Left colon (tissue), 2 donors: ENCODE measurements around the gene OR14A2. TPM values are rescaled to one million over a fixed set of nuclear protein-coding genes. Genes with fewer than 3 reads are reported as not detected.

Experiments used
- total RNA-seq, 2 donors: library from RNA; stranded (reverse); fragmentation: NEBNext Ultra II Directional; extraction: Animal tissue kit (Norgen Biotek cat#: 25700); gene quantifications; one replicate each; pipeline ENCODE4 v1.2.1, GENCODE V29; 2021
- donor health status: DM: no; HTN: no; CAD: no.
- donor health status: DM: yes; HTN: yes; CAD: no.

The OR14A2 gene
- total RNA-seq, 2 donors from 2014 or later = not detected

Other genes starting within 250 kb of the OR14A2 start
- not detected for gene OR2C3, start 211.7 kb downstream of the OR14A2 start, total RNA-seq
- gene GCSAML, start 199.0 kb downstream of the OR14A2 start, total RNA-seq = under 1 TPM; 0.18 to 0.67 TPM
- gene OR2G2, start 159.8 kb downstream of the OR14A2 start, total RNA-seq = not detected
- gene OR2G3, start 142.6 kb downstream of the OR14A2 start, total RNA-seq = not detected
- not detected for gene OR13G1, start 68.4 kb downstream of the OR14A2 start, total RNA-seq
- gene OR6F1, start 31.5 kb downstream of the OR14A2 start, total RNA-seq = not detected
- gene OR14K1, start 9.5 kb downstream of the OR14A2 start, total RNA-seq = under 1 TPM in 1 of 2 donors, not detected in 1; 0.61 TPM
- not detected for gene OR1C1, start 12.4 kb upstream of the OR14A2 start, total RNA-seq
- gene OR14A16, start 76.0 kb upstream of the OR14A2 start, total RNA-seq = not detected
- gene OR11L1, start 93.8 kb upstream of the OR14A2 start, total RNA-seq = not detected
- 1 to 10 TPM; 3.9 to 4.2 TPM for gene TRIM58, start 109.0 kb upstream of the OR14A2 start, total RNA-seq
- gene OR2W3, start 147.4 kb upstream of the OR14A2 start, total RNA-seq = 1 to 10 TPM; 1.0 to 1.1 TPM
- under 1 TPM in 1 of 2 donors, not detected in 1; 0.27 TPM for gene OR2T8, start 172.1 kb upstream of the OR14A2 start, total RNA-seq
- not detected for gene OR2AJ1, start 176.7 kb upstream of the OR14A2 start, total RNA-seq
- not detected for gene OR2L8, start 200.7 kb upstream of the OR14A2 start, total RNA-seq
- not detected for gene OR2AK2, start 217.1 kb upstream of the OR14A2 start, total RNA-seq